Measurements from ENCODE around the gene DPEP3. TPM values are rescaled to one million over a fixed set of nuclear protein-coding genes. Genes with fewer than 3 reads are reported as not detected.

The DPEP3 gene
- total and polyA plus RNA-seq, 10 of the 15 experiments (the other 5 are each of a cell fraction or from before 2014, with no cell fraction given) = not detected

GRCh38 chr16:67987460-67988160 is 7.3 kb upstream of the DPEP3 start:
- H3K9me3 ChIP-seq (replicated peaks; ENCODE audit: control insufficient read depth, insufficient read depth, low read length) = no peaks in the 10 kb centered on the region
- H3K9ac ChIP-seq (ENCODE audit: control insufficient read depth, insufficient read depth, low read length) = no peak overlapping the region
- FAIRE-seq = no peak
- H3K79me2 ChIP-seq (ENCODE audit: control insufficient read depth, insufficient read depth, low read length) = no peaks in the 10 kb centered on the region
- ChIA-PET POLR2A (interaction anchor here (0.6 to 2.0 kb wide), 4 partner anchors 18 to 98 kb away, joined by 4 to 7 read pairs (median 6); partner anchors contain the start of genes NFATC3 and PSMB10), CTCF (interaction anchor here (1.1 kb wide), 1 partner anchor 38 kb away, joined by 3 read pairs; no protein-coding TSS in a partner anchor), SMC1A (ENCODE audit: uncharacterized antibody, unreplicated experiment) (interaction anchor here (0.6 to 1.9 kb wide), 5 partner anchors 12 to 575 kb away, joined by 3 to 7 read pairs (median 4); no protein-coding TSS in a partner anchor), RAD21 (ENCODE audit: unreplicated experiment) (interaction anchor here (1.5 to 2.1 kb wide), 2 partner anchors 52 to 53 kb away, joined by 3 to 6 read pairs; no protein-coding TSS in a partner anchor)
- no peak overlapping the region for H3K27ac ChIP-seq (ENCODE audit: control insufficient read depth, insufficient read depth)
- no peaks in the 10 kb centered on the region for H4K20me1 ChIP-seq (ENCODE audit: control insufficient read depth, insufficient read depth)
- BruUV-seq (replicated peaks) = no TSS peak
- ATAC-seq = no peak
- no peak for DNase-seq (ENCODE audit: low read depth, low spot score)
- in situ Hi-C loops (cut with MboI) = no loop called here
- H3K27me3 ChIP-seq (replicated peaks in 1 of 2; ENCODE audit: control insufficient read depth in 2 of 2, insufficient read depth in 2 of 2, low read length in 1 of 2) = no peaks in the 10 kb centered on the region
- TF ChIP-seq CTCF (IDR thresholded peaks at IDR 0.05 in 2 of 3, conservative IDR thresholded peaks at IDR 0.05 in 1 of 3; ENCODE audit: control insufficient read depth in 2 of 3, extremely low read depth in 1 of 3, insufficient read depth in 1 of 3, low read depth in 3 of 3, low read length in 3 of 3) (no peak), DPF2 (IDR thresholded peaks at IDR 0.05) (no peak), ZBTB40 (IDR thresholded peaks at IDR 0.05; ENCODE audit: borderline replicate concordance) (no peak), RUNX3 (IDR thresholded peaks at IDR 0.05; ENCODE audit: low read length) (no peak), SP1 (IDR thresholded peaks at IDR 0.05; ENCODE audit: low read depth, low read length) (no peak), ELK1 (IDR thresholded peaks at IDR 0.05; ENCODE audit: low read depth, low read length) (no peak), CBFB (IDR thresholded peaks at IDR 0.05; ENCODE audit: low read depth) (no peak)
- 87% methylated on average over 11 of the region's 11 CpGs for WGBS (ENCODE audit: insufficient coverage, insufficient replicate concordance, low lambda C conversion rate, missing lambda C conversion rate)
- intact Hi-C loops (cut with micrococcal nuclease; ENCODE audit: unreplicated experiment) = no loop called here
- no peaks in the 10 kb centered on the region for H3K36me3 ChIP-seq (ENCODE audit: control insufficient read depth in 2 of 2, insufficient read depth in 2 of 2, low read length in 1 of 2)
- no peak overlapping the region for H3K4me2 ChIP-seq (ENCODE audit: control insufficient read depth, insufficient read depth)
- H3K4me1 ChIP-seq (ENCODE audit: control insufficient read depth, insufficient read depth, low read length) = peaks cover 39% of the 10 kb centered on the region
- H3K4me3 ChIP-seq = no peak overlapping the region
- H2AFZ ChIP-seq (ENCODE audit: control insufficient read depth, low read depth, low read length) = no peak overlapping the region

All from GM12878 (cell line).